NCI-H345 treated with DMSO at 0.1 percent for 48 hours (cell line): ENCODE results near the gene LUC7L.

Experiments used
- DNase-seq: peaks from one replicate; lab custom pipeline; 2025; ENCODE audit not compliant: unreplicated experiment; lab: John Stamatoyannopoulos, UW

The LUC7L gene

DNA sequence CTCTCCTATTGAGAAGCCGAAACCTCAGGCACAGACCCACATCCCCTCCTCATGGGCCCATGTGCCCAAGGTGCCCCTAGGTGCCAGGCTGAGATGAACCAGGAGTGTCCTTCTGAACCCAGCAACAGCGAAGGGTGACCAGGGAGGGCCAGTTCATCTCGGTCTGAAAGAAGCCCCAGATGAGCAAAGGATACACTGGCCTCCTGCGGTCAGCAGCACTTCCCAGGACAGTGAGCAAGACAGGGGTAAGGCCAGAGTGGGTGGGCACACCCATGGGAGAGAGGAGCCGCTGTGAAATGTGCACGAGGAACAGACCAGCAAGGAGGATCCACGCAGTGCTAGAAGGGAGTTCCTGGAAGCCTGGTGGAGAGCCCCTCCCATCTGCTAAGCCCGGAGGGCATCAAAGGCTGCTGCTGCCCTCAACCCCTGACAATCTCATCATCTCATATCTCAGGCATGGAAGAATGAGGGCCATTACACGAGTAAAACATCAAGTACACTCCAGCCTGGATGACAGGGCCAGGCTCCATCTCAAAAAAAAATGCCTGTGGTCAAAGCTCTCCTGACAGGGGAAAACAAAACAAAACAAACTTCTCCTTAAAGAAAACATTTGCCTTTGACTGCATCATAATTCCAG lies 80.1 kb downstream of the LUC7L start:
- DNase-seq: no peak

- no peak for DNase-seq
These were observed 82.6 kb downstream of the LUC7L start for GRCh38 chr16:146646-147045.

DNA sequence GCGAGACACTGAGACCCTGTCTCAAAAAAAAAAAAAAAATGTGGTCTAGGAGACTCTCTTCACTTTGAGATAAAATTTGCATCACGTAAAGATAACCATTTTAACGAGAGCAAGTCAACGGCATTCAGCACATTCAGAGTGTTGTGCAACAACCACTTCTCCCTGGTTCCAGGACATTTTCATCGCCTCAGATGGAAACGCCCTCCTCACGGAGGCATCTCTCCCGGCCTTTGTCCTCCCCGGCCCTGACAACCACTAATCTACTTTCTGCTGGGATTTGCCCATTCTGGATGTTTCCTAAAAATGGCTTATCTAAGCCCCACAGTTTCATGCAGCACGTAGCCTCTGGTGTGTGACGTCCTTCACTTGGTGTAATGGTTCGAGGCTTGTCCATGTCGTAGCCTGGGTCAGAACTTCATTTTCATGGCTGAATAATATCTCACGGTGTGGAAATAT lies 84.4 kb downstream of the LUC7L start:
- no peak for DNase-seq

- no peak for DNase-seq
These were observed 85.8 kb downstream of the LUC7L start for GRCh38 chr16:143456-143855.

DNA sequence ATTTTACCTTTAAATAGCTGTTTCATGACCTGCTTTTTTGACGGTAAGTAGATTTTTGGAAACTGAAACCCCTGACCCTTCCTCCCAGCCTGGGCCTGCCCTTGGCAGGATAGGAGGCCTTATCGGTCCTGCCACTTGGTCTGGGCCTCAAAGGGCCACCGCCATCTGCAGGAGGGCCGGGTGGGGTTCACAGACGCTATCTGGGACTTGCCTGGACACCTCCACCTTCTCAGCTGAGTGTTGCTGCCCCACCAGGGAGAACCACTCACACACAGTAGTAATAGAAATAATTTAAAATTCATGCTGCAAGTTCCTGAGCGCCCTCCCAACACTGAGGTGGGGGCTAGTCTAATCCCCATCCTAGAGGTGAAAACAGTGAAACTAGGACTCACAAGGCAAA lies 86.2 kb downstream of the LUC7L start:
- no peak for DNase-seq

GRCh38 chr16:142405-142967 lies 86.8 kb downstream of the LUC7L start:
- DNase-seq: no peak

DNA sequence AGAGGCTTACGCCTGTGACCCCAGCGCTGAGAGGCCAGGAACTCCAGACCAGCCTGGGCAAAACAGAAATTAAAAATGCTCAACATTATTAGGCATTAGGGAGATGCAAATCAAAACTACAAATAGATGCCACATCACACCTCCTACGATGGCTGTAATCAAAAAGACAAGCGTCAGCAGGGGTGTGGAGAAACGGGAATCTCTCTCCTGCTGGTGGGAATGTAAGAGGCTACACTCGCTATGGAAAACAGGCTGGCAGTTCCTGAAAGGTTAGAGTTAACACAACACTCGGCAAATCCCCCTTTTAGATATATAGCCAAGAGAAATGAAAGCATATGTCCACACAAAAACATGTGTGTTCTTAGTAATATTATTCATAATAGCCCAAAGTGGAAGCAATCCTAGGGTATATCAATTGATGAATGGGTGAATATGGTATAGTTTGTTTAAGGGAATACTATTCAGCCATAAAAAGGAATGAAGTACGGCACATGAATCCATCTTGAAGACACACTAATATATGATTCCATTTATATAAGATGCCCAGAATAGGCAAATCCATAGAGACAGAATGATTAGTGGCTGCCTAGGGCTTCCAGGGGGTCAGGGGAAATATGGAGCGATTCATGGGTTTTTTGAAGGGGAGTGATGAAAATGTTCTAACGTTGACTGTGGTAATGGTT lies 88.9 kb downstream of the LUC7L start:
- DNase-seq: no peak
